ENCODE results near the gene DCAF12.

- TF ChIP-seq CTCF (IDR thresholded peaks at IDR 0.05) (no peak), ZFX (IDR thresholded peaks at IDR 0.05; ENCODE audit: borderline replicate concordance) (no peak)
These were observed 47.3 kb downstream of the DCAF12 start for GRCh38 chr9:34079181-34079580.
